GM18907 (cell line): ENCODE data around the gene RPL27A.
A peak's percentile ranks its signal among the peaks of the same experiment; 100 is the strongest.

ENCODE experiments used
- ATAC-seq: cut with Tn5 transposase; IDR thresholded peaks from one replicate; pipeline ENCODE4 v1.9.1; 2021; ENCODE audit warnings: mild to moderate bottlenecking, moderate library complexity; ENCODE audit not compliant: unreplicated experiment

RPL27A gene

GRCh38 chr11:8672346-8672745, 10.2 kb upstream of the RPL27A start:
- ATAC-seq: no peak

GRCh38 chr11:8674859-8675258, 7.7 kb upstream of the RPL27A start:
- no peak for ATAC-seq

- no peak for ATAC-seq
These were observed 6.1 kb upstream of the RPL27A start for GRCh38 chr11:8676458-8676857.

GRCh38 chr11:8679006-8679405, 3.6 kb upstream of the RPL27A start:
- ATAC-seq: no peak

GRCh38 chr11:8681837-8682302, 722 bp upstream of the RPL27A start:
- ATAC-seq: no peak

- ATAC-seq: no peak
These were observed 669 bp downstream of the RPL27A start for GRCh38 chr11:8683115-8683807.

- ATAC-seq: no peak
These were observed 2.2 kb downstream of the RPL27A start for GRCh38 chr11:8684600-8685290.

- no peak for ATAC-seq
These were observed 2.7 kb downstream of the RPL27A start for GRCh38 chr11:8685306-8685705.

- no peak for ATAC-seq
These were observed 3.2 kb downstream of the RPL27A start for GRCh38 chr11:8685820-8686219.

GRCh38 chr11:8686325-8686724, 3.7 kb downstream of the RPL27A start:
- ATAC-seq: no peak

- ATAC-seq: peak; percentile 96
These were observed 6.1 kb downstream of the RPL27A start for GRCh38 chr11:8688414-8689362.

- ATAC-seq: no peak
These were observed 7.2 kb downstream of the RPL27A start for GRCh38 chr11:8689726-8690255.

GRCh38 chr11:8690374-8691342, 8.1 kb downstream of the RPL27A start:
- ATAC-seq: no peak

GRCh38 chr11:8691601-8692000, 9.0 kb downstream of the RPL27A start:
- no peak for ATAC-seq

GRCh38 chr11:8692417-8692816, 9.8 kb downstream of the RPL27A start:
- no peak for ATAC-seq

- ATAC-seq: no peak
These were observed 10.5 kb downstream of the RPL27A start for GRCh38 chr11:8693010-8693551.

GRCh38 chr11:8693555-8693954, 11.0 kb downstream of the RPL27A start:
- no peak for ATAC-seq

- ATAC-seq: no peak
These were observed 11.5 kb downstream of the RPL27A start for GRCh38 chr11:8694137-8694536.

GRCh38 chr11:8697054-8697453, 14.5 kb downstream of the RPL27A start:
- ATAC-seq: no peak

GRCh38 chr11:8698379-8698851, 15.8 kb downstream of the RPL27A start:
- ATAC-seq: no peak
